Retinal pigment epithelial cell (primary cell): Measurements from ENCODE around the gene GNPAT.

Experiments used
- DNase-seq: peaks from one replicate; pipeline ENCODE4 v3.0.0-alpha.2; 2010; ENCODE audit warnings: low read depth
- H3K4me3 ChIP-seq: 2 replicates; pipeline ENCODE4 v1.5.1; 2011; ENCODE audit warnings: mild to moderate bottlenecking, low read length, control low read depth, moderate library complexity
- CTCF ChIP-seq: conservative IDR thresholded peaks from 2 replicates; pipeline ENCODE4 v1.5.1; 2011; ENCODE audit warnings: low read depth, low read length, control low read depth, inconsistent platforms

Gene GNPAT

GRCh38 chr1:231213831-231214573 is 27.0 kb upstream of the GNPAT start:
- no peak for TF ChIP-seq CTCF
- DNase-seq: no peak
- H3K4me3 ChIP-seq: no peak overlapping the region

GRCh38 chr1:231214918-231215680 is 25.9 kb upstream of the GNPAT start:
- no peak for DNase-seq
- no peak overlapping the region for H3K4me3 ChIP-seq
- no peak for TF ChIP-seq CTCF

GRCh38 chr1:231215681-231216385 is 25.2 kb upstream of the GNPAT start:
- no peak for TF ChIP-seq CTCF
- DNase-seq: no peak
- H3K4me3 ChIP-seq: no peak overlapping the region

GRCh38 chr1:231216498-231216897 is 24.5 kb upstream of the GNPAT start:
- DNase-seq: no peak
- TF ChIP-seq CTCF: no peak
- no peak overlapping the region for H3K4me3 ChIP-seq

- DNase-seq: no peak
Observed at GRCh38 chr1:231217056-231217455, 24.0 kb upstream of the GNPAT start.

GRCh38 chr1:231218078-231218477 is 22.9 kb upstream of the GNPAT start:
- H3K4me3 ChIP-seq: no peak overlapping the region
- DNase-seq: no peak
- TF ChIP-seq CTCF: no peak

More at GRCh38 chr1:231217056-231217455, 24.0 kb upstream of the GNPAT start:
- no peak overlapping the region for H3K4me3 ChIP-seq
- no peak for TF ChIP-seq CTCF
